ENCODE results near the gene AGRN.
A peak's percentile ranks its signal among the peaks of the same experiment; 100 is the strongest.
"Not testable (repeated sequence)": the region's sequence is repeated elsewhere in the genome, so short reads cannot be mapped to it uniquely, and the experiment has no call there.

The AGRN gene

GRCh38 chr1:1021920-1022259, 2.0 kb downstream of the AGRN start:
- no peak for DNase-seq

- no peak for DNase-seq
Observed at GRCh38 chr1:1022302-1023009, 2.5 kb downstream of the AGRN start.

GRCh38 chr1:1023700-1024099, 3.8 kb downstream of the AGRN start:
- DNase-seq: no peak

DNA sequence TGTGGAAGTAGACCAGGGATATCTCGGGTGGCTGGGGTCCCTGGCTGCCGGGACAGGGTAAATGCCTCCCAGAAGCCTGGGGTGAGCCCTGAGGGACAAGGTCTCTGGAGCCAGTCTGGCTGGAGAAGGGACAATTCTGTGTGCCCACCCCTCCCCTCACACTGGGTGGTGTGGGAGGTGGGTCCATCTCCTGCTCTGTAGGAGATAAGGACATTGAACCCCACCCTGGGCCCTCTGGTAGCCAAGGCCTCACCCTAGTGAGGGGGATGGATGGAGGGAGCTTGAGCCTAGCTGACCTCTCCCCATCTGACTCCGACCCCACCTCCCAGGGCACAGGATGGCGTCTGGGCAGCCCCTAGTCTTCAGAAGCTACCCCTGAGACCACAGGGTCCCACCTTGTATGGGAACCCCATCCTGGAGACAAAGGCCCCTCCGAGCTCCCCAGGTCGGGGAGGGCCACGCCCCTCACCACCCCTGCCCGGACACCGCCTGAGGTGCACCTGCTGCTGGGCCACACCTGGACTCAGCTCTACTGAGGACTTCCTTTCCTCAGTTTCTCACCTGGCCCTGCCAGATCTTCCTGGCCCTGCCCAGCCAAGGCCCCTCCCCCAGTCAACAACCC, 4.3 kb downstream of the AGRN start:
- DNase-seq: no peak

DNA sequence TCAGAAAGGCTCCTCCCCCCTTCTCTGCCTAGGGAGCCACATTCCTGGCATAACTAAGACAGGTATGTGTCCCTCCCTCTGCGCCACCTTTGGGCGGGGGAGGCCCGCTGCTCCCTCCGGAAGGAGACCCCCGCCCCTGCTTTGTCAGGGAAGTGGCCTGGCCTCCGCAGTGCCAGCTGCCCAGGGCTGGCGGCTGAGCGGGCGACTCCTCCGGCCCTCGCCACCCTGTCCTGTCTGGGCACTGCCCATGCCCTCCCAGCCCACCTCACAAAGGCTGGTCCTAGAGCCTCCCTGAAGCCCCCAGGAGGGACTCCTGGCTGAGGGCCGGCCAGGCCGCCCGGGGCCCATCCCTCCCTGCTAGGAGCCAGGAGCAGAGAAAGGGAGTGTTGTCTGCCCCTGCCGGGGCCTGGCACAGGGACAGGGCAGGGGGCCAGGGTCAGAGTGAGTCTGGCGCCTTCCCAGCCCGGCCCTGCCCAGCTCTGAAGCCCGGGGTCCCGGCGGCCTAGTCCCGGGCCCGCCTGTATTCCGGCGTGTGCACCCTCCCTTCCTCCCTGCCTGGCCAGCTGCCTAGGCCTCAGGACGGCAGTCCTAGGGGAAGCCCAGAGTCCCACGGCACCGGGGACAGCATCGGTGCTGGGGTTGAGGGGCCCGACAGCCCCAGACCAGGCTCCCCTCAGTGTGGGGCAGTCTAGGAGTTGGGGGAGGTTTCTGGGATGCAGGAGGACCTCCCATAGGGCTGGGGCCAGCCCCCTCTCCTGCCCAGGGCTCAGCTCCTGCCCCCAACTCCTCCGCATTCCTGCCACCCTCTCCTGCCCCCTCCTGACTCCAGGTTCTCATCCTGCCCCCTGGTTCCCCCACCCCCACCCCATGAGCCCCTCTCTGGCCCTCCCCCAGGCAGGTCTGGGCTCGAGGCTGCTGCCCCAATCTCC, 5.1 kb downstream of the AGRN start:
- DNase-seq: no peak

GRCh38 chr1:1025730-1026129, 5.8 kb downstream of the AGRN start:
- no peak for DNase-seq

DNA sequence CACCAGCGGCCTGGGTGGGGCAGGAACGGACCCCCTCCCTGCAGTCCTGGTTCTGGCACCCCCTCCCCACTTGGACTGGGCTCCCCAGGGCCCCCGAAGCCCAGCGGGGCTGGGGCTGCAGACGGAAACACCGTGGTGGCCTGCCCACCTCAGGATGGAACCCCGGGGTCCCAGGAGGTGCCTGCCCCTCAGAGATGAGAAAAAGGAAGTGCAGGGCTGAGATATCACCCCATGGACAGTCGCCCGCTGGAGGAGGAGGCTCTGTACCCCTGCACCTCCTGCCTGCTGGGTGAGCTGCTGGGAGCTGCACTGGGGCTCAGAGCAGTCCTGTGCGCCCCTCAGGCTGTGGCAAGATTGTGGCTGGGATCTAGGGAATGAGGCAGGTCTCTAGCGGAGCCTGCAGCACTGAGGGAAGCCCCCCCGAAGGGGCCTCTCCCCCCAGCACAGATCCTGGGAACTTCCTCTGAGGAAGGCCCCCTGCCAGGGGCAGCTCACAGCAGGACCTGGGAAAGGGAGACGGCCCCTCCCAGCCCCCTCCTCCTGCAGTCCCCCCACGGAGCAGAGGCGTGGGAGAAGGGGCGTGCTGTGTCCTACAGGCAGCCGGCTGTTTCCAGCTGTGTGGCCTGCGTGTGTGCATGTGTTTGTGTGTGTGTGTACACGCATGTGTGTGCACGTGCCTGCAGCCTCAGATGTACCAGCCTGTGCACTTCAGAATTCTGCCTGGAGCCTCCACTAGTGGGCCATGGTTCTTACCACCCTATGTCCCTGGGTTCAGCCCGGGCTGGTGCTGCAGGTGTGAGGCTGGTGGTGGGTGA, 6.9 kb downstream of the AGRN start:
- DNase-seq: no peak

DNA sequence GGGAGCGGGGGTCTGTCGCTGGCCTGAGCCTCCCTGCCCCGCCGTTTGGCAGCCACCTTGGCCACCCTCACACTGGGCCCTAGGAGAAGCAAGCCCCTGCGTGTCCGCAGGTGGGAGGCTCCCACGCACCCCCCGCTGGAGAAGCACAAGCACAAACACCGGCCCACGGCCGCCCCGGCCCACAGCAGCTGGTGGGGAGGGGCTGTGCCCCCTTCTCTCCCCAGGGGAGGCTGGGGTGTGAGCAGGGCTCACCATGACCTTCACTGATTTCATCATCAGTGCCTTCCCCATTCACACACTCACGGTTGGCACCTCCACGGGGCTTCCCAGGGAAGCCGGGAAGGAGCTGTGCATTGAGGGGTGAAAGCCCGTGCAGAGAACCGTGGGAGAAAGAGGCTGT, 7.9 kb downstream of the AGRN start:
- DNase-seq: no peak

GRCh38 chr1:1030867-1031658, 11.1 kb downstream of the AGRN start:
- DNase-seq: not testable (repeated sequence)

DNA sequence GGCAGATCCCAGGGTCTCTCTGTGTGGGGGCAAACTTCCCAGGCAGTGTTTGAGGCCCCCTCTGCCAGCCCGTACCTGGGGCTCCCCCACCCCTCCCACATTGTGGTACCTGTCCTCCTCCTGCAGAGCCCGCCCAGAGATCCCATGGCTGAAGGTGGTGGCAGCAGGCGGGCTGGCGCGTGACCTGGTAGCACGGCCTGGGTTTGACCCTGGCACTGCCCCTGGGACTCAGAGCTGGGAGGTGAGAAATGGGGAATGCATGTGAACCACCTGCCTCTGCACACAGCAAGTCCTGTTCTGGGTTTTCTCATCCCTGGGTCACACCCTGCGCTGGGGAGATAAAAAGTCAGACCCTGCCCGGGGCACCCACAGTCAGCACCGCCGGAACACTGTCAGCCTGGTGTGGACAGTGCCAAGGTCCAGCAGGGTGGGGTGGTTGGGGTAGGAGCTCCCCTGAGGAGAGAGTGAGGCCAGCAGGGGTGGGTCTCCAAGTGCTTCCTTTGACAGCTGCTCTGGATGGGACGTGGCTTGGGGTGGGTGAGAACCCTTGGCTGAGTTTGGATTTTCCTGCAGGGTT, 11.8 kb downstream of the AGRN start:
- no peak for DNase-seq

GRCh38 chr1:1032424-1032823, 12.5 kb downstream of the AGRN start:
- no peak for DNase-seq

- DNase-seq: peak; percentile 52 to 87
Observed at GRCh38 chr1:1033009-1033587, 13.2 kb downstream of the AGRN start.

DNA sequence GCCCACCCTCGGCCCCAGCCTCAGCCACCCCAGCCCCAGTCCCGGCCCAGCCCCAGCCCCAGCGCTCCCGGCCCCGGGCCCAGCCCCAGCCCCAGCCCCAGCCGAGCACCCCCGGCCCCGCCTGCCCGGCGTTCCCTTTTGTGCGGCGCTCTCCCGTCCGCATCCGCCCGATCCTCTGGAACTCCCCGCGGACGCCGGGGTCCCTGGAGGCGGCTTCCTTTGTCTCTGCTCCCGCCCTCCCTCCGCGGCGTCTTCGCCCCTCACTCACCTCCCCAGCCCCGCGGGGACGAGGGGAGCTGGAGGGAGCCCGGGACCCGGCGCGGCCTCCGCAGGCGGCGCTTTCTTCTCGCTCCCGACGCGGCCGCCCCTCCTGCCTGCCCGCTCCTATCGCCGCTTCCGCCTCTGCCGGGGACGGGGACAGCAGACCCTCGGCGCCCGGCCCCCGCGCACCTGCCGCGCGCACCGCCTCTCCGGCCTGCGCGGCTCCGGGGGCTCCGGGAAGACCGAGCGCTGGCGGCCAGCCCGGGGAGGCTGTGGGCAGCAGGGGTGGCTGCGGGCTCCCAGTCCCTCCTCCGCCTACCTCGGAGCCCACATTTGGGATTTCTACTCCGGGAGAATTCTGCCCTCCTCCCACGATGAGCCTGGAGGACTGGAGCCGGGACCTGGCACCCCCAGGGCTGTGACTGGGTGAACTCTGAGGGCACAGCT, 14.0 kb downstream of the AGRN start:
- no peak for DNase-seq

DNA sequence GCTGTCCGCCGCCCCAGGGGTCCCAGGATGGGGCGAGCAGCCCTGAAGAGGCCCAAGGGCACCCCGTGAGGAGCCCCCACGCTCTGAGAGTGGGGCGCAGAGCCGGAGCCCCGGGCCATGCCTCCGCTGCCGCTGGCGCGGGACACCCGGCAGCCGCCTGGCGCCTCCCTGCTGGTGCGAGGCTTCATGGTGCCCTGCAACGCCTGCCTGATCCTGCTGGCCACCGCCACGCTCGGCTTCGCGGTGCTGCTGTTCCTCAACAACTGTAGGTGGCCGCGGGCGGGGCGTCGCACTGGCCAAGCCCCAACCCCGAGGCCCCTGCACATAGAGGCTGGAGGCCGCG, 14.5 kb downstream of the AGRN start:
- no peak for DNase-seq

DNA sequence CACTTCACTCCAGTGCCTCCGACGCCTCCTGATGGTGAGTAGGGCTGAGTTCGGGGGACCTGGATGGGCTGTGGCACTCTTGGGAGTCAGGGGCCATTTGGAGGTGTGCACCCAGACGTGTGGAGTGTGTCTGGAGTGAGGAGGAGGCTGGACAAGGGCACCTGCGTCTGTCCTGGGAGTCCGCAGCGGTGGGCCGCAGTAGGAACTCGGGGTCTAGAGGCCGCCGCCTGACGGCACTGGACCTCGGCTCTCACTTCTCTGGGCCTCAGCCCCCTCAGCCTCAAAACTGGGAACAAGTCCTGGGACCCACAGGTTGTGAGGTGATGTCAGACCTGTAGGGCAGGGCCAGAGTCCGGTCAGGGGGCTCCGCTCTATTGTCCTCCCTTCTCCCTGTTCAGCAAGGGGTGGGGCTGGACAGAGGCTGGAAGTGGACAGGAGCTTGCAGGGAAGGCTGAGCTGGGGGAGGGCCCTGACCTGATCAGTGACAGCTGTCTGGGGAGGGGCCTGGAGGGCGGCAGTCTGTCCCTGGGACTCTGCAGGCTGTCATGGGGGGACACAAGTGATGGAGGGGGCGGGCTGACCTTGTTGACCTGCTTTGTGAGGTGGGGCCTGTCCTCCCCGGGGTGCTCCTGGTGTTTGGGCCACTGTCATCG, 15.5 kb downstream of the AGRN start:
- DNase-seq: no peak

DNA sequence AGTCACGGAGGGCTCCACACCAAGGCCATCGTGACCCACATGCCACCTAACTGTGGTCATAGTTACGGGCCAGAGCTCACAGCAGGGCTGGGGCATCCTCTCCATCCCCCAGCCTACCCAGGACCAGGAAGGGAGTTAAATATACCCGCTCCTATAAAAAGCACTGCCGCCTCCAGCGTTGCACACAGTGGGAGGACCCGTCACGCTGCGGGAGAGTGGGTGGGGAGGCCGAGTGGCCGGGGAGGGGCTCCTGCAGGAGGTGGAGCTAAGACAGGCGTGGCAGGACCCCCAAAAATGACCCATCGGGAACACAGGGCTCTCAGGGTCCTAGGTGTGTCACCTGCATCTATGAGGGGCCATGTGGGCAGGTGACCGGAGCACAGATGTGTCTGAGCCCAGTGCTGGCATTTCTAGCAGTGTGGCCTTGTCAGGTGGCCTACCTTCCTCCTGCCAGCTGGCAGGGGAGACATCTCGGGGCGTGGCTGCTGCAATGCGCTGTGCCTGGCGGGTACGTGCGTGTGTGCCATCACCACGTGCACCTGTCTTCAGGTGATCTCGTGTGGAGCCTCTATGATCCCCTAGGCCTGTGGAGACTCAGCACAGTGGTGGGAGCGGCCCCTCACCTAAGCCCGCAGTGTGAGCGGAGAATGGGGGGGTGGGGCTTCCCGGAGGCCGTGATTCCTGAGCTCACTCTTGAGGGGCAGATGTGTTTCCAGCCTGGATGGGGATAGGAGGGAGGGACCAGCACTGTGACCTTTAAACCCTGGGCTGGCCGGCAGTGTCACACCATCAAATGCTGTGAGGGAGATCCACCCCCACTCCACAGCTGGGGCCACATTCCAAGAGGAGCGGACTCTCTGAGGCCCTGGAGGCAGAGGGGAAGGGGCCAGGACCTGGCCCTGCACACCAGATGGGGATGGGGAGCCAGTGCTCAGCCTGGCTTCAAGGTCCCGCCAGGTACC, 17.7 kb downstream of the AGRN start:
- DNase-seq: peak in 1 of 2 experiments; percentile 23

GRCh38 chr1:1038694-1039093, 18.8 kb downstream of the AGRN start:
- DNase-seq: no peak

- DNase-seq: no peak
Observed at GRCh38 chr1:1039145-1039910, 19.4 kb downstream of the AGRN start.
